HG03469 (cell line): Measurements from ENCODE around the gene UBTD1.
"Not testable (repeated sequence)": the region's sequence is repeated elsewhere in the genome, so short reads cannot be mapped to it uniquely, and the experiment has no call there.

ENCODE experiments used
- ATAC-seq: cut with Tn5 transposase; IDR thresholded peaks from one replicate; pipeline ENCODE4 v1.9.1; 2021; ENCODE audit warnings: mild to moderate bottlenecking, moderate library complexity, moderate number of reproducible peaks; ENCODE audit not compliant: unreplicated experiment

The UBTD1 gene

DNA sequence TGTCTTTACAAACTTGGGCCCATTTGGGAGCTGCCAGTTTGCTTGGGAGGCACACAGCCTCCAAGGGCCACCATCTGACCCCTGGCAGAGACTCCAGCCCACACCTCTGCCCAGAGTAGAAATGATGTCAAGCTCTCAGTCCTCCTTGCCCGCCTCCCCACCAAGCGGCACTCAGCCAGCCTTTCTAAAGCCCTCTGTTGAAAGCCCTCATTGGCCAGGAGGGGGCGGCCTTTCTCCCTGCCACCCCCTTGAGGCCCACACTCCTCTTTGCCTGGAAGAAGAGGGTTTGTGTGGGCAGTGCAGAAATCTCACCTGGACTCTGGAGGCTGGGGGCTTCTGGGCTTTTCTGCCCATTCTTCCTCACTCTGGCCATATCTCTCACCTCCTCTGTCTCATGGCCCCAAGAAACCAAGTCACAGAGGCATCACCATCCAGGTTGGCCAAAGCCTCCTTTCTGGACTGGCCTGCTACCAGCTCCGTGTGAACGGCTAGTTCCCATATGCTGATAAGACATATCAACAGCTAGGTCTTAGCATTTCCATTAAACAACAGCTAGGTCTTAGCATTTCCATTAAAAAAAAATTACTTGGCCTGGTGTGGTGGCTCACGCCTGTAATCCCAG is 36.1 kb downstream of the UBTD1 start:
- ATAC-seq: no peak

DNA sequence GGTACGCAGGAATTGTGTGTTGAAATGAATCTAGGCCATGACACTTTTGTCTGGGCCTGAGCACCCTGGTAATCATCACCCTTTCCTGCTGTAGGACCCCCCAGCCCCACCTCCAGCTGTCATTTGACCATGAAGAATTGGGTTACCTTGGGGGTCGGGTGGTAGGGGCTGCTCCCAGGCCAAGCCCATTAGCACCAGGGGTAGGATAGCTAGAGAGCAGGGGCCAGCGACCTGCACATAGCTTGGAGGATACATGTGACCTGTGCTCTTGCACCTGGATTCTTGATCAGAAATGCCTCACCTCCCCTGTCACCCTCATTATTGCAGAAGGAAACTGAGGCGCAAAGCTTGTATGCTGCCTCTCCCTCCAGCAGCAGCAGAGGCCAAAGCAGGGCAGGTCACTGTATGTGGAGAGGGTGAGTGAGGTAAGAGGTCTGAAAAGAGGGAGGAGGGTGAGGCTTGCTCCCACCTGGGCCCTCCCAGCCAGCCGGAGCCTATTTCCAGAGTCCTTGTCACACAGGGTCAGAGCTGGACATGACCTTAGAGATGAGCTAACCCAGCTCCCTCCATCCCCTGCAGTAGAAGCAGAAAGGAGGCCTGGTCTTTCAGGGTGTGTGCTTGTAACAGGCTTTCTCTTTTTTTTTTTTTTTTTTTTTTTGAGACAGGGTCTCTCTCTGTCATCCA is 38.6 kb downstream of the UBTD1 start:
- no peak for ATAC-seq

DNA sequence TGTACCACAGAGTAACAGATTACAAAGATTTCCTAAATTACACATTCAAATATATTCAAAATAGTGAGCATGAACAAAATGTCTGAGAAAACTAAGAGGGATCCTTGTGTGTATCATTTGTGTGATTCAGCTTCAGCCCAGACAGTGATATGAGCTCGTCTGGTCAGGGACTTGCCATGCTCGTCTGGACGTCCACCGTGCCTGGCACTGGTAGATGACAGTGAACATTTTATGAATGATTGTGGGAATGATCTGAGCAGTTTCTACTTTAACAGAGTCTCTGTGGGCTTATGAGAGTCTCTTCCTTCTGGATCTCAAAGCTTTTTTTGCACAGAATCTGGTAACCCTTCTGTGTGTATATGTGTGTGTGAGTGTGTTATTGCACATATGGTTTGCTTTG is 39.7 kb downstream of the UBTD1 start:
- no peak for ATAC-seq

DNA sequence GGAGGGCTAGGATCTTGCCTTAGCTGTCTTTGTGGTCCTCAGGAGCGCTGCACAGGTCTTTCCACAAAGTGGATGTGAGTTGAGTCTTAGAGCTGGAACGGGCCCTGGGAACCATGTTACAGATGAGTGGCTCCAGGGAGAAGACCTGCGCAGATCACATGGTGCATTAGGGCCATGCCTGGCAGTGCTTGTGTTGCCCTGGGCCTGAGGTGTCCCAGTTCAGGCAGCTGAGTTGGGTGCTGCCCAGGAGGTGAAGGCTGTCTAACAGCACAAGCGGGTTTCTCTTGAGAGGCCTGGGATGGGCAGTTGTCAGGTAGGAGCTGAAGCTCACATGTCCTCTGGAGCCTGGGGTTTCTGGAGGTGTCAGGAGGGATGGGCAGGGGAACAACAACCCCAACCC is 40.1 kb downstream of the UBTD1 start:
- ATAC-seq: no peak

DNA sequence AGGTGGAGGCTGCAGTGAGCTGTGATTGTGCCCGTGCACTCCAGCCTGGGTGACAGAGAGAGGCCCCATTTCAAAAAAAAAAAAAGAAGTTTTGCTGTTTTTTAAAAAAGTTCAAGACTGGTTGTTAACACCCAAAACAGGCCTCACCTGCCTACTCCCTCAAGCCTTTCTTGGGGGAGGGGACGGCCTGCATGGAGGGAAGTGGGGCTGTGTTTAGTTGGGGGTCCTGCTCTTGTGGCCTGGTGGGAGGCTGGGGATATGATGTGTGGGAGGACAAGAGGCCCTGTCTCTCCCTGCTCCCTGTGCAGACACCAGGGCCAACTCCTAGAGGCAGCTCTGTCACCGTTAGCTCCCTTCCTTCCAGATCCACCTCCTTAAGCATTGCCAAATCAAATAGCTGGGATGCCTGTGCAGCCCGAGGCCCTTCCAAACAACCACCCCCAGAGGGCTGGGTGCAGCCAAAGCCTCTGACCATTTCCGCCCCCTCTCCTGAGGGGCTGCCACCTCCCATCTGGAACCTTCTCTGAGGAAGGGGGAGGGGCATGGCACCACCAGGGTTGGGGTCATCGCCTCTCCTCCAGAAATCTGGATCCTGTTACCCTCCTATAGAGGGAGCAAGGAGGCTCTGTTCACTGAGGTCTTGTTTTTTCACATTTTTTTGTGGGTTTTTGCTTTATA is 40.9 kb downstream of the UBTD1 start:
- ATAC-seq: no peak

DNA sequence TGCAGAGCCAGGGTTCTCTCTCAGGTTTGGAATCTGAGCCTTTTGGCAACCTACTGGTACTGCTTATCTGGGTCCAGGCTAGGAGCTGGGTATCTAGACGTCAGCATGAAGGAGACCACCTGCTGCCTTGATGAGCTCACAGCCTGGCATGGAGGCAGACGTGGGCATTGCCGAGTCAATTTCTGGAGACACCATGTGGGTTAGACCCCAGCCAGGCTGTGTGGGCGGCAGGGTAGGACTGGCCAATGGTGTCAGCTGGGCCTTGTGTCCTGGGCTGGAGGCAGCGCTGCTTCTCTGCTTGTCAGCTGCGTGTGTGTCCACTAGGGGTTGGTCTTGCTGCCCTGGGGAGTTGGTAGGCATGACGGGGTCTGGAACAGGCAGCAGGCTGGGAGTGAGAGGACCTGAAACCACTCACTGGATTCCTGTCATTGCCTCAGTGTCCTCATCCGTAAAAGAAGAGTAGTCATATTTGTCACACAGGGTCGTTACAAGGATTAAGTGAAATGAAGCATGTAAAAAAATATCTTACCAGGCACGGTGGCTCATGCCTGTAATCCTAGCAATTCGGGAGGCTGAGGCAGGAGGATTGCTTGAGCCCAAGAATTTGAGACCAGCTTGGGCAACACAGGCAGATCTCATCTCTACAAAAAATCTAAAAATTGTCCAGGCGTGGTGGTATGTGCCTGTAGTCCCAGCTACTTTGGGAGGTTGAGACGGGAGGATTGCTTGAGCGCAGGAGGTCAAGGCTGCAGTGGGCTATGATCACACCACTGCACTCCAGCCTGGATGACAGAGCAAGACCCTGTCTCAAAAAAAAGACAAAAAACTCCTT is 42.2 kb downstream of the UBTD1 start:
- ATAC-seq: no peak

DNA sequence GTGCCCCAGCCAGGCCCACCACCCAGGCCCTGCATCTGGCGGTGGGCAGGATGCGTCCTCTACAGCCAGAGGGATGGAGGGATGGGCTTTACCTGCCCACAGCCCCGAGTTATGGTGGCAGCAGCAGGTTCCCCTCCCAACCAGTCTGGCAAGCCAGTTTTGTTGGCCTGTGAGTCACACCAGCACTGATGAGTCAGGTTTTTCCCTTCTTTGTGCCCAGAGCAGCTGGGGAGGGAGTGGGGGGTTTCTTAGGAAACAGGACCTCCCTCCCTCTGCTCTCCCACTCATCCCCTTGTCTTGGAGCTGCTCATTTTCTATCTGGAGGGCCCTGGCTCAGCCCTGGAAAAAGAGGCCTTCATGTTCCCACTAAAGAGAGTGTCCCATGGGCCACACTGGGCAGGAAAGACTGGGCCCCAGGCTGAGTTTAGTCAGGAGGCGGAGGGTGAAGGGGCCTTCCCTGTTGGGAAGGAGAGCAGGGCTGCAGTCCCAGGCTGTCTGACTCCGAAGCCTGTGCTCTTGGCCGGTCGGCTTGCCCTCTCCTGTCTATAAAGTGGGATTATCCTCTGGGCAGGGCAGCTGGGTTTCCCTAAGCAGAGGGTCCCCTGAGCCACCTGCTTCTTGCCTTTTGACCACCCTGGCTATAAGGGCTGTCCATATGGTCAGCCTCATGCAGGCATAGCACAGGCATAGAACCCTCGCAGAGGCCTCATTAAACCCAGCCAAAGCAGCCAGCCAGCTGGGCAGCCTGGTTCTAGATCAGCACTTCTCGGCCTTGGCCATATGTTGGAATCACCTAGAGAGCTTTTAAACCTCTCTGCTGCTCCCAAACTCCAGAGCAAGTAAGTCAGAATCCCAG is 43.7 kb downstream of the UBTD1 start:
- no peak for ATAC-seq

DNA sequence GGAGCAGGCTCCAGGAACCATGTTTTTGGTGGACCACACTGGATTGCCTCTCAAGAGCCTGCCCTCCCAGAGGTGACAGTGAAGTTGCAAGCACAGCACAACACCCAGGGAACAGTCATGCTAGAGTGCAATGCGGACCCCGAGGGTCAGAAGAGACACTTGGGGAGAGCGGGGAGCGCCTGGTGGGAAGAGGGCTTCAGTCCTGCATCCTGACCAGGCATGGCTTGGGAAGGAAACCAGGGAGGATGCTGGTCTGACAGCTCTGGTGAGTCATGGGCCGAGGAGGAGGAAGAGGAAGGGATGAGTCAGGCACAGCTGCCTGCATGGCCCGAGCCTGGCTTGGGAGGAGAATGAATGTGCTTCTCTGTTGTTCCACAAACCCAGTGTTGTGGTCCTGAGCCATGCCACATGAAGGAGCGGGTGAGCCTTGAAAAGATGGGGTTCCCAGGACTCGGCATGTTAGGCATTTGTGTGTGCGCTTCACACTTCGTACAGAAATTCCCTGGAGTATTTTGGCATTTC is 44.4 kb downstream of the UBTD1 start:
- ATAC-seq: no peak

DNA sequence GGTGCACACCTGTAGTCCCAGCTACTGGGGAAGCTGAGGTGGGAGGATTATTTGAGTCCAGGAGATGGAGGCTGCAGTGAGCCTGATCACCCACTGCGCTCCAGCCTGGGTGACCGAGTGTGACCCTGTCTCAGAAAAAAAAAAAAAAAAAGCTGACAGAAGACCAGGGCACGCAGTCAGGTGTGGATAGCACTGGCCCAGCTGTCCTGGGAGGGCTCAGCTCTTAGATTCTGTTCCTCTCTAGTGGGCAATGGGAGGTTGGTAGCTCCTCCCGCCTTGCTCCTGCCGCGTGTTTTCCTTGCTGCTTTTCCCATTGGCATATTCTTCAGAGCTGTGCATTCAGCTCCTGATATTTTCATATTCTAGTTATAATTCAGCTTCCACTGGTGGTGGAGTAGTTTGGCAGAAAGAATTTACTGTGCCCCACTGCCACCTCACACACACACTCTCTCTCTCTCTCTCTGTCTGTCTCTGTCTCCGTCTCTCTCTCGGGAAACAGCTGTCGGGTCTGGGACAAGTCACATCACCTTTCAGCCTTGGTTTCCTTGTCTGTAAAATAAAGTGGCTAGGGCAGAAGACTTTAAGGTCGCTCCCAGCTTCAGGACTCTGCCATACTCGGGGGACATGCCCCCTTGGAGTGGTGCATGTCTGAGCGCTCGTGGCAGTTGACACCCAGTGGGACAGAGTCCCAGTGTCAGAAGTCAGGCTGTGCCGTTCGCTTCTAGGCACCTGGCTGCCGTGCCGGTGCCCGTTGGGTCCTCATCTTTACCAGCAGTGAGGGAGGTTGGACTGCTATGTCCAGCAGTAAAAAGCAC is 47.9 kb downstream of the UBTD1 start:
- ATAC-seq: no peak

DNA sequence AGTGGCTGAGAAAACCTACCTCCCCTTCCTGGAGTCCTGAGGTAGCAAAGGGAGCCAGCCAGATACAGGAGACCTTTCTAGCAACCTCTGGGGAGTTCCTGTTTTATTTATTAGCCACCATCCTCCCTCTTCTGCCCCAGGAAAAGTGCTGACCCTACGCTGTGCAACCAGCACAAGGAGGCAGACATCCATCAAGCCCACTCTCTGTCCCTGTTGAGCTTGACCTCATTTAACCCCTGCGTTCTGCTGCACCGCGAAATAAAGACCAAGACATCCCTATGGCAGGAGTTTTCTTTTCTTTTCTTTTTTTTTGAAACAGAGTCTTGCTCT is 48.5 kb downstream of the UBTD1 start:
- ATAC-seq: no peak

DNA sequence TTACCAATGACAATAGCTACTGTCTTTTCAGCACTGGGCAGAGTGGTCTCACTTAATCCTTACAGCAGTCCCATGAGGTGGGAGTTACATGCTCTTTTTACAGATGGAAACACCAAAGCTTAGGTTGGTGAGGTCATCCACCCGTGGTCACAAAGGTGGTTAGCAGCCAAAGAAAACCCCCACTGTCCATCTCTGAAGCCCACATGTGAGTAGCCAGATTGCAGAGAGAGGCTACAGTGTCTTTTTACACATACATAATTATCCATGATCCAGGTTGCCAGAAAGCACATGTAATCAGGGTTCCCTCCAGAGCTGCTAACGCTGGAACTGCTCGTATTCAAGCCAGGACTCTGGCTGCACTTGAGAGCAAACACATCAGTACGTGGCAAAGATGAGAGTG is 49.2 kb downstream of the UBTD1 start:
- ATAC-seq: no peak

DNA sequence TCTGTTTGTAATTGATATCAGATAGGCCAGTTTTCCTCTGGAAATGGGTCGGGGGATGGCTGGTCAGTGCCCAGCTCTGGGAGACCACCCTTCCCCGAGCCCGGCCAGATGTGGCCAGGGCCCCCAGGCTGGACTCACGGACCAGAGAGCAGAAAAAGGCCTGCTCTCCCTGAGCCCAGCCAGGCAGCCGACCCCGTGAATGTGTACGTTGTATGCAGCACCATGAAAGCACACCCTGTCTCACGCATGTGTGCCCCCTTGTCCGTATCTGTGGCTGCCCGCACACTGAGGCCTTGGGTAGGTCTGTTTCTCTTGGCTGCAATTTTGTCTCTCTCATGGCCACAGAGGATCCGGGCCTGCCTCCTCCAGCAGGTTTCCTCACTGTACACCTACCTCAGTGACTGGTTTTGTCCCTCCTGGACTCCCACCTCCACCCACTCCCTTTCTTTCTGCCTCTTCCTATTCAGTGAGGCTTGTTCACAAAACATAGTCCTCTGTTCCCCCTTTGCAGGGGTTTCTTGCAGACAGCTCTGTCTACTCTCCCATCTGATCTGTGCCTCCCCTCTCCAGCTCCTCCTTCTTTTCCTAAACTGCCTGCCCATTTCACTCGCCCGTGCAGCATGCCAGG is 50.2 kb downstream of the UBTD1 start:
- ATAC-seq: no peak

DNA sequence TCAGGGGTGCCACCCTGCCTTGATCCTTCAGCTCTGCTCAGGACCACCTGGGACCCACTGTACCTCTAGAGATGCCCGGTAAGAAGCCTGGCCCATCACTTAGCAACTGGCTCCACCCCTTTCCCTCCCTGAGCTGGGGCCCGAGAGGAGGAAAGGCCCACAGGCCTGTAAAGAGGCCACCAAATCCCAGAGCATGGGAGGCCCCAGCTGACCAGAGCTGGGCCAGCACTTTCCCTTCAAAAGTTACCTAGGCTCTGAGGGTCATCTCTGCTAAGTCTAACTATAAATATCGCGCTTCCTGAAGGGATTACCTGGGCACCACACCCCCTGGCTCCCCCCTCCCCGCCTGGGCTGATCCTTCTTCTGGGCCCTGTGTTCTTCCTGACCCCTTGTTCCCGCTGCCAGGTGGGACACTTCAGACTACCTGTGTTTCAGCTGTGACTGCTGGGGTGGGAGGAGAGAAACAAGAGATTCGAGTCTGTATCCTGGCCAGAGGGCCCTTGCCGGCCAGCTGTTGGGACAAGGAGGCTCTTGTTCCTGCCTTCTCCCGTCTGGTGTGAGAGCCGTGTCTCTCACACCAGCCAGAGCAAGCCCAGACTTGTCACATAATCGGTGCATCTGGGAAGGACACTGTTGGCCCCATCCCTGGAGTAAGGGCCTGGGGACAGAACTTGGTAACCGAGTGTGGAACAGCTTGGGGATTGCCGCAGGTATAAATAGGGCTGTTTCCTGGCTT is 51.0 kb downstream of the UBTD1 start:
- ATAC-seq: no peak

DNA sequence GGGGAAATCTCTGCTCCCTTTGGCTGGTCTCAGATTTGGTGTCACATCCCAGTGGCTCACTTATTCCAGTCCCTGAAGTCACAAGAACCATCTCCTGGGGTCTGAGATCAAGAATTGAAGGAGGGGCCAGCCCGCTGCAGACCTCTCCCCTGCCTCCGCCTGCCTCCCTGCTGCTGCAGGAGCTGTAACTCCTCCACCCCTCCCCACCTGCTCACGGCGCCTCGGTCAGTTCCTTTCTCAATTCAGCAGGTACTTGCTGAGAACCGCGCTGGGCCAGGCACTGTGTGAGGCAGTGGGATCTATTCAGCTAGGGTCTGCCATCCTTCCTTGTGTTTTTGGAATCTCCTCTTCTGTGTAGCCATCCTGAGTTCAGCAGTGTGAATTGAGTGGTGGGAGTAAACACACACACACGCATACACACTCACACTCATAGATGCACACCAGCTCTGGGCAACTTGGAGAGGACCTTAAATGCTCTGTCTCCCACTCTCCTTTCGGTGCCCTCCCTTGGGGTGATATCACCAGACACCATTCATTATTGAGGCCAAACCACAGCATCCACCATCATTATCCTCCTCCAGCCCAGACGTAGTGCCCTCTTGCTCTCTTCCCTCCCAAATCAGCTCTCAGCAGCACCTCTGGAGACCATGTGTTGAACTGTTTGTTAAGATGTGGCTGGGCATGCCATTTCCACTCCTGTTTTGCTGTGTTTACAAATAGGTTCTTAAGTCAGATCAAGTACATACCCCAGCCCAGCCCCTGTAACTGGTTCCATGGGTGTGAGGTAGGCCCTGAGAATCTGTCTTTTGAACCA is 51.8 kb downstream of the UBTD1 start:
- ATAC-seq: no peak

DNA sequence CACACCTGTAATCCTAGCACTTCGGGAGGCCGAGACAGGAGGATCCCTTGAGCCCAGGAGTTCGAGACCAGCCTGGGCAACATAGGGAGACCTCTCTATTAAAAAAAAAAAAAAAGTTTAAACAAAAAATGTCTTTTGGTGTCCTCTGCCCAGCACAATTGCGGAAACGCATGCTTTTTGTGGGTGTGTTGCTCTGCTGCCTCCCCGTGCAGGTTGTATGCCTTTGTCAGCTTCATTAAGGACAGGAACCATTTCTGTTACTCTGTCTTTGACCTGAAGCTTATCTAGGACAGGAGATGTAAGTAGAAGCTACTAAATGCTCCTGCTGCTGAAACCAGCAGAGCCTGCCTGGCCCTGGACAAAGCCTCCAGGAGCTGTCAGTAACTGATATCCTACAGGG is 52.5 kb downstream of the UBTD1 start:
- ATAC-seq: no peak

DNA sequence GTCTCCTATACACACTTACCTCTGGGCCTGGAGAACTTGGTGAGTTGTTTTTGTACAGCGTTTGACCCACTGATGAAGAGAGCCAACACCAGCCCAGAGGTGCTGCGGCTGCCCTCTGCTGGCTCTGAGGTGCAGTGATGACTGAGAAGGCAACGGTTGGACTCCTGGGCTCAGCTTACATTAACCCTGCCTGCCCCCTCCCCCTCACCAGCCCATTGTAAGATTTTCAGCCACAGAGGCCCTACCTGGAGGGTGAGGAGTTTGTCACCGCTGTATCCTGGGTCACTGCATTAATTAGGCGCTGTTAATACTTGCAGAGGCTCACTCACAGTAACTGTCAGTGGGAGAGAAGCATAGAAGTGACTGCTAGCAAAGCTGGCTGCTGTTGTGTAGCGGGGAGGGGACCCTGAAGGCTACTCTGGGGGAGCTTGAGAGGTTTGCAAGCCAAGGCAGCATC is 54.9 kb downstream of the UBTD1 start:
- no peak for ATAC-seq

DNA sequence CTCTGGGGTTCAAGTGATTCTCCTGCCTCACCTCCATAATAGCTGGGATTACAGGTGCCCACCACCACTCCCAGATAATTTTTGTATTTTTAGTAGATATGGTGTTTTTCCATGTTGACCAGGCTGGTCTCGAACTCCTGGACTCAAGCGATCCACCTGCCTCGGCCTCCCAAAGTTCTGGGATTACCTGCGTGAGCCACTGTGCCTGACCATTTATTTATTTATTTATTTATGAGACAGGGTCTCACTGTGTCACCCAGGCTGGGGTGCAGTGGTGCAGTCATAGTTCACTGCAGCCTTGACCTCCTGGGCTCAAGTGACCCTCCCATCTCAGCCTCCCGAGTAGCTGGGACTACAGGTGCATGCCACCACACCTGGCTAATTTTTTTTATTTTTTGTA is 55.6 kb downstream of the UBTD1 start:
- ATAC-seq: not testable (repeated sequence)

DNA sequence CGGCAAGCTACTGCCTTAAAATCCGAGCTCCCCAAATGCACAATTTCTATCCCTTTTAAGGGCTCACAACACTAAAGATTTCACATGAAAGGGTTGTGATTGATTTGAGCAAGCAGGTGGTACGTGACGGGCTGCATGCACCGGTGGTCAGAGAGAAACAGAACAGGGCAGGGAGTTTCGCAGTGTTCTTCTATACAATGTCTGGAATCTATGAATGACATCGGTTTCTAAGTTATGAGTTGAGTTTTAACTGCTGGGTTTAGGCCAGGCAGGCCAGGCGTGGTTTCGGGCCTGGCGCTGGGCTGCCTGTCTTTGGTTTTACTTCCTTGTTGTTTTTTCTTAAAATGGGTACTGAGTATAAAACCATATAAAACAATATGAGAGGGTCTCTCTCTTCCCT is 56.8 kb downstream of the UBTD1 start:
- not testable (repeated sequence) for ATAC-seq
